Mucosa of stomach (tissue), 1 donor: ENCODE data around the gene MED26.

Experiments used
- H3K27me3 ChIP-seq: one replicate; pipeline ENCODE4 v1.7.0; 2013; ENCODE audit warnings: mild to moderate bottlenecking, low read length; ENCODE audit not compliant: control insufficient read depth, insufficient read depth
- H3K36me3 ChIP-seq: one replicate; pipeline ENCODE4 v1.7.0; 2013; ENCODE audit warnings: low read length; ENCODE audit not compliant: control insufficient read depth, insufficient read depth
- H3K4me1 ChIP-seq: one replicate; pipeline ENCODE4 v1.7.0; 2013; ENCODE audit warnings: mild to moderate bottlenecking, low read length; ENCODE audit not compliant: control insufficient read depth, insufficient read depth
- H3K4me3 ChIP-seq: one replicate; pipeline ENCODE4 v1.7.0; 2013; ENCODE audit warnings: low read length
- H3K9ac ChIP-seq: one replicate; pipeline ENCODE4 v1.7.0; 2013; ENCODE audit warnings: mild to moderate bottlenecking, low read length, moderate library complexity
- H3K9me3 ChIP-seq: one replicate; pipeline ENCODE4 v1.7.0; 2013; ENCODE audit warnings: mild to moderate bottlenecking, low read length, moderate library complexity; ENCODE audit not compliant: control insufficient read depth
- donor health status: Pancreatic carcinoma.

Gene MED26

DNA sequence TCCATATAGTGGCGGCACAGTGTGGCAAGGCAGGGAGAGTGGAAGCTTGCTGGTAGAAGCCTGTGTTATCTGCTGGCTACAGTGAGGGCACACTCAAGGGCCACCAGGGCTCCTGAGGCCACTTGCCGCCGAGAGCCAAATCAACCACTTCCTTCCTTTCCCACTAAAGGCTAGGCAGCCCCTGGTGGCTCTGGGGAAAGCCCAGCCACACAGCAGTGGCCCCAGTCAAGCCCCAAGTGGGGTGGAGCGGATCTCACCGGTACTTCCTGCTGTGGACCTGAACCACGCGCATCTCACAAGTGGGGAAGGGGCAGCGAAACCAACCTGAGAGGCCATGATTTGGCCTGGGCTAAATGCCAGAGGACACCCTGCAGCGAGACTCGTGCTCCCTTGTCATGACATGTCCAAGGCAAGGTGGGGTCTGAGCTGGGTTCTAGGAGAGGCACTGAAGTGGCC lies 33.8 kb downstream of the MED26 start:
- Histone ChIP-seq H3K36me3 (no peaks in the 10 kb centered on the region), H3K27me3 (no peaks in the 10 kb centered on the region), H3K9ac (no peak overlapping the region), H3K9me3 (no peaks in the 10 kb centered on the region), H3K4me3 (no peak overlapping the region), H3K4me1 (peaks cover 13% of the 10 kb centered on the region)

DNA sequence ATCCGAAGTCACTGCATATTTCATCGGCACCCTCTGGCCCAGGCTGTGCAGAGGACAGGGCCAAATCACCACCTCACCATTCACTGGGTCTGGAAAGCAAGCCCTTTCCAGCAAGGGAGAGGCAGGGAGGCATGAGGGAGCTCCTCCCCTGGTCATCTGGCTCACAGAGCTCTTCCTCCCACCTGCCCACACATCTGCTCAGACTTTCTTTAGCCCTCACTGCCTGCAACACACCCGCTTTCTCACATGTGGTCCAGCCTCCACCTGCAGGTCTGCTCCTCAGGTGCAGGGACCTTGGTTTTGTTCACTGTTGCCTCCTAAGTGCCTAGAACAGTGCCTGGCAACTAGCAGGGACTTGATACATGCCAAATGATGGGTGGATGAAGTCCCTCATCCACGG lies 34.8 kb downstream of the MED26 start:
- no peaks in the 10 kb centered on the region for H3K27me3 ChIP-seq
- H3K4me1 ChIP-seq, result peaks cover 22% of the 10 kb centered on the region
- no peak overlapping the region for H3K4me3 ChIP-seq
- no peak overlapping the region for H3K9ac ChIP-seq
- H3K9me3 ChIP-seq, result no peaks in the 10 kb centered on the region
- H3K36me3 ChIP-seq, result no peaks in the 10 kb centered on the region

DNA sequence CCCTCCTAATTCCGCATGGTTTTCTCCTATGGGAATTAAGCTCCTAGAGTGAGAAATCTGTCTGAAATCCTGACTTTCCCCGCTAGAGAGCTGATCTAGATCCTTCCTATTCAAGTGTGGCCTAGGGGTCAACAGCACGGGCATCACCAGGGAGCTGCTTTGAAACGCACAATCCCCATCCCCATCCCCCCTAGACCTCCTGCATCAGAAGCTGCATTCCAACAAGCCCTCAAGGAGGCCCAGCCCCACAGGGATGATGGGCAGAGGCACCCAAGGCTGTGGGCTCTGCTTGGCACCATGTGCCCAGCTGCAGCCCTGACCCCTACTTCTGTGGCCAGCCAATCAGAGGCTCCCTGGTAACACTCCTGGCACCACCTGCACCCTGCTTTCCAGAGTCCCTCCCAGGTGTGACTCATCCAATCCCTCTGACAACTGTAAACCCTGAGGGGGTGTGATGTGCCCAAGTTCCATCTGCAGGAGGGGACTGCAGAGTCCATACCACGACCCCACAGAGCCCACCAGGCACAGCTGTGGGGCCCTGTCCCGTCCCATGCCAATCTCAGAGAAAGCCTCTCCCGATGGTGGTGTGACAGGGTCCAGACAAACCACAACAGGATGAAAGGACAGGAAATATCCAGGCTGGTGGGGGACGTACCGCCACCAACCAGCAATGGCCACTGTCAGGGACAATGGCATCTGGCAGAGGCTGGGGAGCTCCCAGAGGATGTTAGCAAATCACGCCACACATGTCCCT lies 36.0 kb downstream of the MED26 start:
- no peak overlapping the region for H3K4me3 ChIP-seq
- peaks cover 34% of the 10 kb centered on the region for H3K4me1 ChIP-seq
- no peaks in the 10 kb centered on the region for H3K36me3 ChIP-seq
- H3K9me3 ChIP-seq, result no peaks in the 10 kb centered on the region
- H3K9ac ChIP-seq, result no peak overlapping the region
- H3K27me3 ChIP-seq, result no peaks in the 10 kb centered on the region

DNA sequence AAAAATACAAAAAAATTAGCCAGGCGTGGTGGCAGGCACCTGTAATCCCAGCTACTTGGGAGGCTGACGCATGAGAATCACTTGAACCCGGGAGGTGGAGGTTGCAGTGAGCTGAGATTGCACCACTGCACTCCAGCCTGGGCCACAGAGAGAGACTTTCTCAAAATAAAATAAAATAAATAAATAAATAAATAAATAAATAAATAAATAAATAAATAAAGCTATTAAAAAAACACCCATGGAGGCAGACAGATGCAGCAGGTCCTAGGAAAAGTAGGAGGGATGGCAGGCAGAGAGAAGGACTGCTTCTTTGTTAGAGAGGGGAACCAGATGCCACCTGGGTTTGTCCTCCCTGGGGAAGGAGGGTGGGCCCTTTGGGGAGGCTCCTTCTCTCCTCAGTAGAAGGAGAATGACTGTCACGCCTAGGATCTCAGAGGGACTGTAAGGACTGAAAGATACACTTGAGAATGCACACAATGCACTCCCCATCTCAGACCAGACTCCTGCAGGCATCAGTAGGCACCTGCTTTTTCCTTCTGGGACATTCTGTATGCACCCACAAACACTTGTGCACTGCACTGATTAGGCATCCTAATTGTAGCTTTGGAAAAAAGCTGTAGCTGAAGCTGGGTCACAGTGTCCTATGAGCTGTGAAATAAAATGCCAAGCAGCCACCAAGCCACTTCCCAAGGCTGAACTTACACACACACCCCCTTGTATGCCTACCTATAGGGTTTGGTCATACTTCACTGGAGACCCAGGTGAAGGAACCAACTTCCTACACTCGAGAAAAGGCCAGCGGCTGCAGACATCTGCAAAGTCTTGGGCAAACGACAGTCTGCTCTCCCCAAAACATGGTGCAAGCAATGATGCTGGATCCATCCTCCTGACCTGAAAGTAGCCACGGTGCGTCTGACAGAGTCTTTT lies 36.9 kb downstream of the MED26 start:
- no peaks in the 10 kb centered on the region for H3K27me3 ChIP-seq
- no peaks in the 10 kb centered on the region for H3K36me3 ChIP-seq
- peaks cover 41% of the 10 kb centered on the region for H3K4me1 ChIP-seq
- H3K4me3 ChIP-seq, result no peak overlapping the region
- H3K9ac ChIP-seq, result no peak overlapping the region
- H3K9me3 ChIP-seq, result no peaks in the 10 kb centered on the region

DNA sequence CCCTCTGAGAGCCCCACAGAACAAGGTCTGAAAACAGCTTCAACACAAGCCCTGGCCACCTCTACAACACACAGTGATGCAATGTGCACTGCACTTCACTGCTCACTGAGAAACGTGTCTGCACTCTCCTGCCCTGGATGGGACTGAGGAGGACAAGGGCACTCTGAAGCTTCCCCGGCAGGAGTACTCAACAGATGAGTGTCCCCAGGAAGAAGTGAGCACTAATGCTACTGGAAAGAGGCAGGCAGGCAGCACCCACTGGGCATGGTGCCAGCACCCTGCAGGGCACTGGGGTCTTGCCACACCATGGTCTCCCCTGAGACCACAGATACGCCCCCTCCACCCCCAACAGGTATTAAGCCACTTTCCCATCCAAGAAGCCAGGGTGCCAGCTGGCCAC lies 38.1 kb downstream of the MED26 start:
- H3K9ac ChIP-seq, result no peak overlapping the region
- H3K9me3 ChIP-seq, result no peaks in the 10 kb centered on the region
- peaks cover 53% of the 10 kb centered on the region for H3K4me1 ChIP-seq
- H3K4me3 ChIP-seq, result no peak overlapping the region
- H3K27me3 ChIP-seq, result no peaks in the 10 kb centered on the region
- no peaks in the 10 kb centered on the region for H3K36me3 ChIP-seq

DNA sequence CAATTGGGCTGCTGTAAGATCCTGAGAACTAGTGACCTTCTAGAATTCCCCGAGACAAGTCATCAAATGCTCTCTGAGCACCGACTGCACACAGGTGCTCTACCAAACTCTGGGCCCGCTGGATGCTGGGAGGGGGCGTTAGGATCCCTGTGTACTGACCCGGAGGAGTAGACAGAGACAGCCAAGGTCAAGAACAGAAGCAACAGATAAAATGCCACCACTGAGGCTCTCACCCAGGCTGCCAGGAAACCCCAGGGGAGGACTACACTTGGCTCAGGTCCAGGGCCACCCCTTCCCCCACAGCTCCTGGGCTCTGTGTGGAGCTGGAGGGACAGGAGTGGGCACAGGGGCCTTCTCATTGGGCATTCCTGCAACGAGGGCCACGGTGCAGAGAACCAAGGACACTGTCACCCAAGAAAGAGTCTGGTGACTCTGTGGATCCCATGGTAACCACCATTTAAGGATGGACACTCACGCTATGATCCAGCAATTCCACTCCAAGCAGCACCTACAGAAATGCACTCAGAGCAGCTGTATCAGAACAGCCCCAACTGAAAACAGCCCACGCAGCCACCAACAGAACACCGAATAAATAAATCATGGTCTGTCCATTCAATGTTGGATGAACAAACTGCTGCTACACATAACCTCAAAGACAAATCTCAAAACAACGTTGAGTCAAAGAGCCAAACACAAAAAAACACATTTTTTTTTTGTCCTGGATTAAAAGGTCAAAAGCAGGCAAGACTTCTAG lies 39.0 kb downstream of the MED26 start:
- H3K4me3 ChIP-seq, result no peak overlapping the region
- H3K27me3 ChIP-seq, result no peaks in the 10 kb centered on the region
- peaks cover 62% of the 10 kb centered on the region for H3K4me1 ChIP-seq
- no peak overlapping the region for H3K9ac ChIP-seq
- H3K36me3 ChIP-seq, result no peaks in the 10 kb centered on the region
- no peaks in the 10 kb centered on the region for H3K9me3 ChIP-seq

DNA sequence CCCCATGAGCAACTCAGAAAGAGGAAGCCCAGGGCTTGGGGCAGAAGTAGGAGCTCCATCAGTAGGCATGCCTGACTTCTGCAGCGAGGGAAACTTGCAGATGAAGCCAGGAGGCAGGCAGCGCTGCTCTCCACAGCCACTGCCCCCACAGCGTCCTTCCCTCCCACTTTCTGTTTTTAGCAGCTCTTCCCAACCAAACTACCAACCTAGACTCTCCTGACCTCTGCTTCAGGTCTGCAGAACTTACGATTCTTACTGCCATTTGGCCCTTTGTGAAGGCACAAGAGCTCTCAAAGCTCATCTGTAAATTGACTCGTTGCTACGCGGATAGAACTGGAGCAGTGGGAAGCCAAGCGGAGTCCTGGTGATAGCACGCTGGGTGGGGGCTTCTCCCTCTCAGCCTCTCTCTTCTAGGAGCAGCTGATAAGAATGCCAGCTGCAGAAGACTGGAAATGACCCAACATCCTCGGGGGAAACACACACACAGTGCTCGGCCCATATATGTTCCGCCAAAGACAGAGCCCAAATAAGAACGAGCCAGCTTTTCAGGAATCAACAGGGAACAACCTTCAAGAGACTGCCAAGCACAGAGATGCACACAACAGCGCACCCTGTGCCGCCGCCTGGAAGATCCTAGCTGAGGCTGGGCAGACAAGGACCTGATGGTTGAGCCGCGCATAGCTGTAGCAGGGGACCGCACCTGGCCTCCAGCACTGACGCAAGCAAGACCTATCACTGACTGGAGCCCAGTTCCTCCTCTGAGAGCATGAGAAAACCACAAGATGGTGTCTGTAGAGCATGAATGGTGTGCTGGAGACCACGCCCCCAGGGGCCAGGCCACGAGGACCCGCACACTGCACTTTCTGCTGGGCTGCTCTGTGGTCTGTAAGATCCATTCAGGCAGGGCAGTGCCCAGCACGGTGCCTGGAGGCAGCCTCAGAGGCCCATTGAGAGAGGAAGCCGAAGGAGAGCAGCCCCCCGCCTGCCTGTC lies 39.9 kb downstream of the MED26 start:
- Histone ChIP-seq H3K4me3 (no peak overlapping the region), H3K9me3 (no peaks in the 10 kb centered on the region), H3K36me3 (no peaks in the 10 kb centered on the region), H3K27me3 (no peaks in the 10 kb centered on the region), H3K9ac (no peak overlapping the region), H3K4me1 (peaks cover 71% of the 10 kb centered on the region)

DNA sequence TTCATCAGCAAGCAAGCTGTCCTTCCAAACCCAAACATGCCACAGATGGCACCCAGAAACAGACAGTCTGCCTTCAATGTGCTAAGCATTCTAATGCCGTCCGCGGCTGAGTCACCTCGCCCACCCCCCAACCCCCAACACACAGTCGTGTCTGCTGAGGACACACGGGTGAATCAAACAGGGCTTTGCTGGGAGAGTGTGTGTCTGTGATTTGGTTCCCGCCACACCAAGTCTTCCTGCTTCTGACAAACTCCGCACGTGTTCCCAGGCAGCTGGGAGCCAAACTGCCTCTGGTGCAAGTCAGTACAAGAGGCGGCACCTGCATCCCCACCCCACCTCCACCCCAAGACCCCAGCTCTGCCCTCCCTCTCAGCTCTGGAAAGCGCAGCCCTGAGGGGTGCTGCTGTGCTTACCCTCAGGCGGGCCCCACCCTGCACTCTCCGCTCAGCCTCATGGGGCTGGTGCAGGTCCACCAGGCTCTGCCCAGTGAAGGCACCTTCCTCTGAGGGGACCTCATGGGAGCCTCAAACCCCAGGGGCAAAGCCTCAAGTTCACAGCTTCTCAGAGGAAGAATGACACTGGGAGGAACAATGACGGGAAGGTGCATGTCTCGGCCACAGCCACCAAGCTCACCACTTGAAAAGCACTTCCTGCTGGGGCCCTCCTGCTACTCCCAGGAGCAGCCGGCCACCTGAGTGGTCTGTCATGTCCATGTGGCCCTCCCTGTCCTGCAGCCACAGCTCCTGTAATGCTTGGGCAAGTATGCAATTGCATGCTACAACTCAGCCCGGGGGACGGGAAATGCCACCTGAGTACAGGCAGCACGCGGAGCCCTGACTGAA lies 40.8 kb downstream of the MED26 start:
- H3K9ac ChIP-seq, result peak overlapping the region; percentile 6
- H3K36me3 ChIP-seq, result no peaks in the 10 kb centered on the region
- peaks cover 74% of the 10 kb centered on the region for H3K4me1 ChIP-seq
- H3K4me3 ChIP-seq, result no peak overlapping the region
- no peaks in the 10 kb centered on the region for H3K27me3 ChIP-seq
- H3K9me3 ChIP-seq, result no peaks in the 10 kb centered on the region

DNA sequence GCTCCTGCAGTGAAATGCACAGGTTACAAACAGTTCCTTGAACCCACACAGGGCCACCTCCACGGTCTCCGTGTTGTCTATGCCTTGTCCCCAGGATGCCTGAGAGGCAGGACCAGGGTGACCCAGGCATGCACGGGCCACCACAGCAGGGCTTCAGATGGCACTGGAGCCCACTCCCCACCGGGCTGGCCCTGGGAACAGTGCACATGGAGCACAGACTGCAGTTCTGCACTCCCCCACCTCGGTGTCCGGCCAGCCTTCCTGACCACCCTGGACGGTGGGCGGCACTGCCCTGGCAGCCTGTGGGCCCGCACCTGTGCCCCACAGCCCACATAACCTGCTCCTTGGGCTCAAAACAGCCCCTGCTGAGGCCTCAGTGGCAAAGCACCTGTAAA lies 41.5 kb downstream of the MED26 start:
- Histone ChIP-seq H3K36me3 (peaks cover 2% of the 10 kb centered on the region), H3K9ac (no peak overlapping the region), H3K27me3 (no peaks in the 10 kb centered on the region), H3K9me3 (no peaks in the 10 kb centered on the region), H3K4me1 (peaks cover 75% of the 10 kb centered on the region), H3K4me3 (no peak overlapping the region)

DNA sequence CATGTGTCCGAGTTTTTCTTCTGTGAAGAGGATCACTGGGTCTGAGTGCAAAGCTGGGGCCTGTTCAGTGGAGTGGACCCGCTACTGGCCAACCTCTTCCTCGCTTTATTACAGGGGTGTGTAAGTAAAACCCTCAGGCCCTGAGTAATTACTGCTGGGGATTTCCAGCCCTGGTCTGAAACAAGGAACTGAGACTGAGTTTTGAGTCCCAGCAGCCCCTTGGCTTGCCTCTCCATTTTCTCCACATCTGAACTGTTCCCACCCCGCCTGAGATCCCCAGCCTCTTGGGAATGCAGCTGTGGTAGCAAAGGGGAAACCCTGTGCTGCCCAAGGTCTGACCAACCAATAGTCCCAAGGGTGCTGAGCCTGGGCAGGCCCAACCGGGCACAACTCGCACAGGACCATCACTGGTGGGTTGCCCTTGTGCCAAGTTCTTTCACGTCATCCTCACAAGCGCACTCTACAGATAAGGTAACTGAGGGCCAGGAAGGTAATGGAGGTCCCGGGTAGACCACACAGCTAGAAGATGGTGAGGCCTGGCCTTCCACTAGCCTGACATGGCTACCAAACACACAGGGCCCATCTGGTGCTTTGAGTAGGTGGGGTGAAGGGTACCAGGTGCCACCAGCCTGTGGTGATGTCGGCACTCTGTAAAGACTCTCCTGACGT lies 42.1 kb downstream of the MED26 start:
- Histone ChIP-seq H3K4me3 (no peak overlapping the region), H3K27me3 (no peaks in the 10 kb centered on the region), H3K9ac (no peak overlapping the region), H3K9me3 (no peaks in the 10 kb centered on the region), H3K4me1 (peaks cover 79% of the 10 kb centered on the region), H3K36me3 (peaks cover 4% of the 10 kb centered on the region)
